ENCODE data around the gene NCAM2. TPM values are rescaled to one million over a fixed set of nuclear protein-coding genes. Genes with fewer than 3 reads are reported as not detected.

NCAM2 gene
- total and polyA plus RNA-seq, 2 donors (not counting 3 experiments of a cell fraction or from before 2014, with no cell fraction given), result 0.11 to 0.27 TPM

GRCh38 chr21:21396424-21396823, 398.2 kb downstream of the NCAM2 start:
- Histone ChIP-seq H3K27ac (ENCODE audit: insufficient read depth, low read depth, low read length) (no peak overlapping the region), H3K27me3 (ENCODE audit: control insufficient read depth in 2 of 2, insufficient read depth in 2 of 2, low read length in 2 of 2) (no peaks in the 10 kb centered on the region), H3K79me2 (ENCODE audit: control insufficient read depth, insufficient read depth, low read length) (no peaks in the 10 kb centered on the region), H3K4me1 (ENCODE audit: control insufficient read depth, extremely low read depth, insufficient read depth, low read length) (no peaks in the 10 kb centered on the region), H3K4me2 (ENCODE audit: insufficient read depth, low read length) (no peak overlapping the region), H4K20me1 (replicated peaks; ENCODE audit: control insufficient read depth, extremely low read depth, insufficient read depth, low read length) (no peaks in the 10 kb centered on the region), H3K9me1 (replicated peaks; ENCODE audit: control insufficient read depth, extremely low read depth, insufficient read depth, low read length) (no peaks in the 10 kb centered on the region), H3K4me3 (replicated peaks in 1 of 3; ENCODE audit: insufficient read depth in 1 of 3, low read depth in 1 of 3, low read length in 3 of 3) (no peak overlapping the region), H3K9ac (replicated peaks; ENCODE audit: extremely low read depth, insufficient read depth, low read length) (no peak overlapping the region), H3K36me3 (ENCODE audit: control insufficient read depth in 2 of 2, extremely low read depth in 1 of 2, insufficient read depth in 2 of 2, low read length in 2 of 2) (no peaks in the 10 kb centered on the region), H2AFZ (ENCODE audit: low read depth, low read length) (no peak overlapping the region), H3K9me3 (replicated peaks; ENCODE audit: control insufficient read depth, insufficient read depth, low read length) (no peaks in the 10 kb centered on the region)
- ChIA-PET CTCF (no interaction called here), POLR2A (no interaction called here)
- intact Hi-C loops (cut with micrococcal nuclease) (no loop called here), dilution Hi-C loops (cut with MboI; ENCODE audit: extremely low pct_ligation_motif_present, low sequenced_read_pairs) (no loop called here)
- DNase-seq (ENCODE audit: low read depth, low spot score) (no peak), FAIRE-seq (no peak)
- no TSS peak for BruUV-seq (replicated peaks)
- TF ChIP-seq MYC (IDR thresholded peaks at IDR 0.05; ENCODE audit: low read depth, low read length), result no peak
- TF ChIP-seq EZH2 (IDR thresholded peaks at IDR 0.05; ENCODE audit: borderline replicate concordance, low read depth, low read length, severe bottlenecking), result no peak
- TF ChIP-seq JUN (IDR thresholded peaks at IDR 0.05; ENCODE audit: borderline replicate concordance, insufficient read depth, insufficient read length, low read depth), result no peak
- TF ChIP-seq GATA2 (IDR thresholded peaks at IDR 0.05; ENCODE audit: insufficient read depth, insufficient read length, low read depth, low read length), result no peak
- no peak for TF ChIP-seq FOS (IDR thresholded peaks at IDR 0.05; ENCODE audit: borderline replicate concordance, insufficient read depth, low read length)
- TF ChIP-seq CTCF (IDR thresholded peaks at IDR 0.05; ENCODE audit: extremely low read depth in 1 of 2, insufficient read depth in 1 of 2, low read depth in 1 of 2, low read length in 2 of 2), result no peak
- no peak for TF ChIP-seq POLR2A (IDR thresholded peaks at IDR 0.05; ENCODE audit: low read depth, low read length)
- TF ChIP-seq MAX (IDR thresholded peaks at IDR 0.05; ENCODE audit: insufficient read depth, insufficient read length), result no peak
- TF ChIP-seq POLR2AphosphoS5 (IDR thresholded peaks at IDR 0.05; ENCODE audit: insufficient read depth, low read depth, low read length), result no peak
